Spinal cord (tissue), 10 donors: Measurements from ENCODE around the gene OOSP4B. TPM values are rescaled to one million over a fixed set of nuclear protein-coding genes. Genes with fewer than 3 reads are reported as not detected.

ENCODE experiments used
- DNase-seq, 6 donors: peaks; one replicate each; pipeline versions ENCODE4 v3.0.0 to v3.0.0-alpha.2; 2013 to 2015; ENCODE audit warnings: low spot score in 6 of 6, low read depth in 4 of 6
- H3K27ac ChIP-seq: one replicate; pipeline ENCODE4 v1.5.1; 2013; ENCODE audit warnings: low read depth, low read length, control low read depth
- H3K27me3 ChIP-seq: one replicate; pipeline ENCODE4 v1.6.1; 2013; ENCODE audit warnings: low read length; ENCODE audit not compliant: control insufficient read depth, insufficient read depth
- H3K36me3 ChIP-seq: one replicate; pipeline ENCODE4 v1.6.1; 2013; ENCODE audit warnings: low read length; ENCODE audit not compliant: control insufficient read depth, insufficient read depth
- H3K4me1 ChIP-seq: one replicate; pipeline ENCODE4 v1.6.1; 2013; ENCODE audit warnings: low read length; ENCODE audit not compliant: control insufficient read depth, insufficient read depth
- H3K4me3 ChIP-seq: one replicate; pipeline ENCODE4 v1.5.1; 2013; ENCODE audit warnings: low read depth, low read length, control low read depth
- H3K9me3 ChIP-seq: one replicate; pipeline ENCODE4 v1.6.1; 2013; ENCODE audit warnings: low read length; ENCODE audit not compliant: control insufficient read depth, insufficient read depth
- WGBS: methylation state at CpG from one replicate; pipeline ENCODE4 v1.1.5; 2013; ENCODE audit warnings: missing lambda C conversion rate; ENCODE audit not compliant: insufficient coverage; 5-methylcytosine and 5-hydroxymethylcytosine counted together
- polyA plus RNA-seq, 2 donors: library from polyadenylated mRNA; unstranded; fragments of 120-200 nt; gene quantifications; one replicate each; pipeline ENCODE4 v1.2.1, GENCODE V29; 2013; ENCODE audit not compliant: insufficient read length in 2 of 2
- total RNA-seq, 2 donors: library from RNA; depleted of rRNA in 1 of 2; stranded (reverse); fragments of 120-200 nt in 1 of 2; fragments of >200 nt in 1 of 2; gene quantifications; one replicate each; pipeline versions ENCODE4 v1.2.3 to v1.2.4, GENCODE V29; 2013 to 2014
- donor health status: healthy.

OOSP4B gene
- total and polyA plus RNA-seq, 4 donors = not detected

GRCh38 chr11:60078745-60079144 is 61.8 kb downstream of the OOSP4B start:
- H3K27ac ChIP-seq = no peak overlapping the region
- no peaks in the 10 kb centered on the region for H3K4me1 ChIP-seq
- H3K4me3 ChIP-seq = no peak overlapping the region
- WGBS = no CpG with 5 or more reads among the region's 4 CpGs
- H3K36me3 ChIP-seq = no peaks in the 10 kb centered on the region
- DNase-seq = no peak
- no peaks in the 10 kb centered on the region for H3K27me3 ChIP-seq
- no peaks in the 10 kb centered on the region for H3K9me3 ChIP-seq

DNA sequence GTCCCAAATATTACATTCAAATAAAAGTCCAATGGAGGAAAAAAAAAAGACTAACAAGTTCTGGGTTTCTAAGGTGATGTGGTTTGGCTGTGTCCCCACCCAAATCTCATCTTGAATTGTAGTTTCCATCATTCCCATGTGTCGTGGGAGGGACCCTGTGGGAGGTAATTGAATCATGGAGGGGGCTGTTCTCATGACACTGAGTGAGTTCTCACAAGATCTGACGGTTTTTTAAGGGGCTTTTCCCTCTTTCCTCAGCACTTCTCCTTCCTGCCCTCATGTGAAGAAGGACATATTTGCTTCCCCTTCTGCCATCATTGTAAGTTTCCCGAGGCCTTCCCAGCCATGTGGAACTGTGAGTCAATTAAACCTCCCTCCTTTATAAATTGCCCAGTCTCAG is 63.6 kb downstream of the OOSP4B start:
- Histone ChIP-seq H3K4me3 (no peak overlapping the region), H3K4me1 (no peaks in the 10 kb centered on the region), H3K27ac (no peak overlapping the region), H3K9me3 (no peaks in the 10 kb centered on the region), H3K36me3 (no peaks in the 10 kb centered on the region), H3K27me3 (no peaks in the 10 kb centered on the region)
- WGBS = 60% methylated on average over 1 of the region's 3 CpGs
- no peak for DNase-seq

Other genes starting within 250 kb of the OOSP4B start
- 10 to 100 TPM; 26.6 to 54.1 TPM for gene MRPL16, start 206.4 kb upstream of the OOSP4B start, total RNA-seq
- gene MRPL16, start 206.4 kb upstream of the OOSP4B start, polyA plus RNA-seq = 10 to 100 TPM; 40.5 to 50.0 TPM
- not detected for gene CBLIF, start 171.7 kb upstream of the OOSP4B start, total RNA-seq
- gene CBLIF, start 171.7 kb upstream of the OOSP4B start, polyA plus RNA-seq = not detected
- gene TCN1, start 150.7 kb upstream of the OOSP4B start, total RNA-seq = 1 to 10 TPM in 1 of 2 donors, not detected in 1; 7.0 TPM
- gene TCN1, start 150.7 kb upstream of the OOSP4B start, polyA plus RNA-seq = not detected
- gene OOSP3, start 138.4 kb upstream of the OOSP4B start, total RNA-seq = not detected
- gene OOSP3, start 138.4 kb upstream of the OOSP4B start, polyA plus RNA-seq = not detected
- gene OOSP1, start 78.7 kb upstream of the OOSP4B start, total RNA-seq = not detected
- not detected for gene OOSP1, start 78.7 kb upstream of the OOSP4B start, polyA plus RNA-seq
- gene OOSP4A, start 53.1 kb upstream of the OOSP4B start, total RNA-seq = not detected
- gene OOSP4A, start 53.1 kb upstream of the OOSP4B start, polyA plus RNA-seq = not detected
- not detected for gene OOSP2, start 23.2 kb downstream of the OOSP4B start, total RNA-seq
- gene OOSP2, start 23.2 kb downstream of the OOSP4B start, polyA plus RNA-seq = not detected
- gene MS4A3, start 39.5 kb downstream of the OOSP4B start, total RNA-seq = 10 to 100 TPM in 1 of 2 donors, under 1 TPM in 1; 0.72 to 29.5 TPM
- gene MS4A3, start 39.5 kb downstream of the OOSP4B start, polyA plus RNA-seq = under 1 TPM in 1 of 2 donors, not detected in 1; 0.93 TPM
- gene MS4A2, start 71.5 kb downstream of the OOSP4B start, total RNA-seq = 1 to 10 TPM in 1 of 2 donors, under 1 TPM in 1; 0.39 to 1.2 TPM
- gene MS4A2, start 71.5 kb downstream of the OOSP4B start, polyA plus RNA-seq = under 1 TPM in 1 of 2 donors, not detected in 1; 0.20 TPM
- 10 to 100 TPM; 29.8 to 36.4 TPM for gene MS4A6A, start 165.9 kb downstream of the OOSP4B start, total RNA-seq
- 1 to 10 TPM; 3.7 to 7.1 TPM for gene MS4A6A, start 165.9 kb downstream of the OOSP4B start, polyA plus RNA-seq
- 1 to 10 TPM in 1 of 2 donors, under 1 TPM in 1; 0.50 to 1.5 TPM for gene MS4A4E, start 226.0 kb downstream of the OOSP4B start, total RNA-seq
- 1 to 10 TPM; 1.0 to 1.9 TPM for gene MS4A4E, start 226.0 kb downstream of the OOSP4B start, polyA plus RNA-seq